Neuronal stem cell (in vitro differentiated cells): Measurements from ENCODE around the gene VSX2.

Experiments used
- DNase-seq: peaks from one replicate; pipeline ENCODE4 v3.0.0-alpha.2; 2013; ENCODE audit warnings: low spot score
- H2AFZ ChIP-seq: one replicate; pipeline ENCODE4 v1.6.1; 2013; ENCODE audit warnings: mild to moderate bottlenecking, low read length, inconsistent platforms
- H2AK5ac ChIP-seq: 2 replicates; pipeline ENCODE4 v1.6.1; 2013; ENCODE audit warnings: low read depth, mild to moderate bottlenecking, inconsistent platforms, low read length, moderate library complexity, mixed read lengths
- H2BK120ac ChIP-seq: 2 replicates; pipeline ENCODE4 v1.6.1; 2013; ENCODE audit warnings: low read depth, mild to moderate bottlenecking, inconsistent platforms, low read length, moderate library complexity, mixed read lengths
- H2BK12ac ChIP-seq: one replicate; pipeline ENCODE4 v1.6.1; 2013; ENCODE audit warnings: low read length, inconsistent platforms
- H2BK15ac ChIP-seq: 2 replicates; pipeline ENCODE4 v1.6.1; 2013; ENCODE audit warnings: mild to moderate bottlenecking, low read length, inconsistent platforms, mixed read lengths
- H2BK5ac ChIP-seq: one replicate; pipeline ENCODE4 v1.6.1; 2013; ENCODE audit warnings: inconsistent platforms, mild to moderate bottlenecking, low read length, moderate library complexity
- H3K14ac ChIP-seq: one replicate; pipeline ENCODE4 v1.6.1; 2013; ENCODE audit warnings: low read length, inconsistent platforms
- H3K18ac ChIP-seq: 2 replicates; pipeline ENCODE4 v1.6.1; 2013; ENCODE audit warnings: low read length, inconsistent platforms
- H3K23ac ChIP-seq: 2 replicates; pipeline ENCODE4 v1.6.1; 2013; ENCODE audit warnings: low read depth, mild to moderate bottlenecking, mixed read lengths, low read length, inconsistent platforms; ENCODE audit not compliant: poor library complexity
- H3K27ac ChIP-seq: replicated peaks from 3 replicates; pipeline ENCODE4 v1.5.1; 2013; ENCODE audit warnings: low read length, inconsistent platforms
- H3K27me3 ChIP-seq, 3 experiments: 2 replicates each; pipeline ENCODE4 v1.6.1; 2013; ENCODE audit warnings: low read length in 3 of 3, mild to moderate bottlenecking in 2 of 3, inconsistent platforms in 1 of 3, low read depth in 1 of 3, mixed read lengths in 1 of 3, moderate library complexity in 1 of 3; ENCODE audit not compliant: control insufficient read depth in 3 of 3, insufficient read depth in 3 of 3
- H3K36me3 ChIP-seq, 2 donors: replicated peaks in 1 of 2; 2 replicates each; pipeline ENCODE4 v1.6.1; 2013; ENCODE audit warnings: low read length in 2 of 2; ENCODE audit not compliant: control insufficient read depth in 2 of 2, insufficient read depth in 2 of 2
- H3K4ac ChIP-seq: 2 replicates; pipeline ENCODE4 v1.6.1; 2013; ENCODE audit warnings: inconsistent platforms, mild to moderate bottlenecking, low read length, moderate library complexity
- H3K4me1 ChIP-seq, 2 donors: 1 replicate in 1 of 2; 2 replicates in 1 of 2; pipeline ENCODE4 v1.6.1; 2013; ENCODE audit warnings: low read length in 2 of 2, low read depth in 1 of 2; ENCODE audit not compliant: control insufficient read depth in 2 of 2, insufficient read depth in 1 of 2
- H3K4me2 ChIP-seq: one replicate; pipeline ENCODE4 v1.6.1; 2013; ENCODE audit warnings: mild to moderate bottlenecking, low read length, inconsistent platforms; ENCODE audit not compliant: insufficient read depth, poor library complexity, severe bottlenecking
- H3K4me3 ChIP-seq, 2 donors: 2 replicates each; pipeline ENCODE4 v1.5.1; 2013; ENCODE audit warnings: low read length in 2 of 2, mild to moderate bottlenecking in 2 of 2, inconsistent platforms in 1 of 2, moderate library complexity in 1 of 2
- H3K79me1 ChIP-seq: one replicate; pipeline ENCODE4 v1.6.1; 2013; ENCODE audit warnings: low read depth, mild to moderate bottlenecking, inconsistent platforms, low read length, moderate library complexity
- H3K9ac ChIP-seq: one replicate; pipeline ENCODE4 v1.6.1; 2013; ENCODE audit warnings: mild to moderate bottlenecking, low read depth, low read length, inconsistent platforms; ENCODE audit not compliant: poor library complexity
- H3K9me3 ChIP-seq, 2 donors: replicated peaks in 1 of 2; 2 replicates each; pipeline versions ENCODE3 to v1.6.1; 2013; ENCODE audit warnings: low read length in 2 of 2, mild to moderate bottlenecking in 2 of 2, inconsistent platforms in 1 of 2, low read depth in 1 of 2, mixed read lengths in 1 of 2, moderate library complexity in 1 of 2; ENCODE audit not compliant: control insufficient read depth in 2 of 2, insufficient read depth in 1 of 2
- H4K8ac ChIP-seq: one replicate; pipeline ENCODE4 v1.6.1; 2013; ENCODE audit warnings: low read depth, mild to moderate bottlenecking, inconsistent platforms, low read length, moderate library complexity
- H4K91ac ChIP-seq: one replicate; pipeline ENCODE4 v1.6.1; 2013; ENCODE audit warnings: low read length, low read depth, mild to moderate bottlenecking, inconsistent platforms; ENCODE audit not compliant: poor library complexity
- WGBS, 2 donors: extraction: QIAGEN DNeasy Blood & Tissue Kit; methylation state at CpG; one replicate each; pipeline ENCODE4 v1.1.7; 2013; ENCODE audit warnings: missing lambda C conversion rate in 2 of 2, mixed read lengths in 1 of 2; ENCODE audit not compliant: insufficient read length in 2 of 2, insufficient replicate concordance in 1 of 2; ENCODE audit errors: extremely low coverage in 2 of 2; 5-methylcytosine and 5-hydroxymethylcytosine counted together

Gene VSX2

GRCh38 chr14:74237441-74237840 lies 1.8 kb upstream of the VSX2 start:
- Histone ChIP-seq H3K18ac (no peak overlapping the region), H4K8ac (no peak overlapping the region), H2BK5ac (no peak overlapping the region), H3K4me1 (peaks cover 2% of the 10 kb centered on the region in 2 donors), H3K9me3 (no peaks in the 10 kb centered on the region), H3K14ac (no peak overlapping the region), H3K4me2 (no peak overlapping the region), H2BK15ac (no peak overlapping the region), H3K23ac (no peak overlapping the region), H3K79me1 (no peaks in the 10 kb centered on the region), H3K9ac (no peak overlapping the region), H2BK12ac (no peak overlapping the region), H2AFZ (no peak overlapping the region), H3K36me3 (no peaks in the 10 kb centered on the region), H4K91ac (no peak overlapping the region), H3K27me3 (peaks cover 33 to 81% (median 54%) of the 10 kb centered on the region in 3 experiments), H2BK120ac (no peak overlapping the region), H2AK5ac (no peak overlapping the region), H3K4me3 (no peak overlapping the region), H3K4ac (no peak overlapping the region), H3K27ac (no peak overlapping the region)
- no peak for DNase-seq
- WGBS, 2 donors = no CpG with 5 or more reads among the region's 4 CpGs

- peak overlapping the region; percentile 25 for H3K14ac ChIP-seq
- peak overlapping the region; percentile 89 for H2AFZ ChIP-seq
- H3K36me3 ChIP-seq = no peaks in the 10 kb centered on the region
- H3K4me2 ChIP-seq = peak overlapping the region; percentile 46
- peak overlapping the region; percentile 60 for H2BK12ac ChIP-seq
- peak overlapping the region; percentile 72 for H2BK15ac ChIP-seq
- H3K9me3 ChIP-seq = no peaks in the 10 kb centered on the region
- H4K91ac ChIP-seq = no peak overlapping the region
- no peak overlapping the region for H3K27ac ChIP-seq
- H2AK5ac ChIP-seq = peak overlapping the region; percentile 61
- H3K27me3 ChIP-seq = peaks cover 39 to 93% (median 74%) of the 10 kb centered on the region in 3 experiments
- H3K4ac ChIP-seq = no peak overlapping the region
- H3K23ac ChIP-seq = peak overlapping the region; percentile 62
- no peak for DNase-seq
- peak overlapping the region; percentile 79 for H2BK5ac ChIP-seq
- H3K9ac ChIP-seq = no peak overlapping the region
- H3K4me1 ChIP-seq = peaks cover 2 to 4% of the 10 kb centered on the region in 2 donors
- peak overlapping the region; percentile 94 for H3K18ac ChIP-seq
- peak overlapping the region; percentile 57 for H2BK120ac ChIP-seq
- H4K8ac ChIP-seq = no peak overlapping the region
- WGBS, 2 donors = no CpG with 5 or more reads among the region's 94 CpGs
- peak overlapping the region in 1 of 2 donors; percentile 23 for H3K4me3 ChIP-seq
- no peaks in the 10 kb centered on the region for H3K79me1 ChIP-seq
Measured at GRCh38 chr14:74239848-74240793, 872 bp downstream of the VSX2 start.

- Histone ChIP-seq H4K91ac (no peak overlapping the region), H2BK120ac (peak overlapping the region; percentile 57), H3K36me3 (no peaks in the 10 kb centered on the region), H2BK5ac (peak overlapping the region; percentile 79), H3K9me3 (no peaks in the 10 kb centered on the region), H3K14ac (peak overlapping the region; percentile 25), H3K79me1 (no peaks in the 10 kb centered on the region), H3K4ac (no peak overlapping the region), H3K18ac (peak overlapping the region; percentile 94), H3K9ac (peak overlapping the region; percentile 25), H3K27ac (no peak overlapping the region), H3K4me1 (peaks cover 2 to 4% of the 10 kb centered on the region in 2 donors), H3K27me3 (peaks cover 39 to 96% (median 76%) of the 10 kb centered on the region in 3 experiments), H3K23ac (peak overlapping the region; percentile 50), H2AK5ac (peak overlapping the region; percentile 82), H3K4me2 (peak overlapping the region; percentile 46), H4K8ac (no peak overlapping the region), H2AFZ (peak overlapping the region; percentile 89), H2BK15ac (peak overlapping the region; percentile 72), H3K4me3 (no peak overlapping the region), H2BK12ac (peak overlapping the region; percentile 60)
- DNase-seq = no peak
- no CpG with 5 or more reads among the region's 80 CpGs for WGBS, 2 donors
Measured at GRCh38 chr14:74240794-74241651, 1.8 kb downstream of the VSX2 start.
